HepG2 (cell line): ENCODE data around the gene UBXN2A. TPM values are rescaled to one million over a fixed set of nuclear protein-coding genes. Genes with fewer than 3 reads are reported as not detected.

Source experiments
- ATAC-seq: fragments of 200-7000 bp; cut with Tn5 transposase; 3 replicates; pipeline ENCODE4 v1.9.1; 2020; ENCODE audit warnings: mild to moderate bottlenecking, moderate library complexity
- BruUV-seq: library from RNA; stranded (reverse); fragments of 400-500 nt; replicated peaks from 2 replicates; lab custom pipeline; 2021; lab: Mats Ljungman, UMichigan
- CTCF ChIA-PET: fragments of 300-600 bp; formaldehyde crosslinking; extraction: SDS; loops from one replicate; lab custom pipeline; 2021; ENCODE audit warnings: low total read pairs, inconsistent platforms, low intra/inter-chr PET ratio; lab: Yijun Ruan, JAX
- POLR2A ChIA-PET: fragments of 350-600 bp; sonication (Branson Sonifier 250); formaldehyde crosslinking; loops from one replicate; lab custom pipeline; 2020; ENCODE audit warnings: antibody characterized with exemption, inconsistent platforms; lab: Yijun Ruan, JAX
- DNase-seq: peaks from one replicate; pipeline ENCODE4 v3.0.0-alpha.2; 2015; ENCODE audit warnings: low spot score
- FAIRE-seq: peaks from 3 replicates; lab custom pipeline; 2011; peaks lifted over from hg19 to GRCh38; lab: Jason Lieb, UNC
- H2AFZ ChIP-seq: one replicate; pipeline ENCODE4 v1.6.1; 2011; ENCODE audit warnings: low read length, inconsistent platforms
- H3K27ac ChIP-seq: fragments of 300-600 bp; 3 replicates; pipeline ENCODE4 v1.8.0; 2011; ENCODE audit warnings: mixed run types, mild to moderate bottlenecking, mixed read lengths, low read length, inconsistent platforms; ENCODE audit not compliant: insufficient read depth; ENCODE audit errors: extremely low read length
- H3K27me3 ChIP-seq, 2 experiments: fragments of 200-600 bp in 1 of 2; 2 replicates in 1 of 2; 3 replicates in 1 of 2; pipeline versions ENCODE4 v1.6.0 to v1.8.0; 2011; ENCODE audit warnings: low read length in 2 of 2, mild to moderate bottlenecking in 2 of 2, moderate library complexity in 2 of 2, inconsistent platforms in 1 of 2; ENCODE audit not compliant: insufficient read depth in 2 of 2, control insufficient read depth in 1 of 2
- H3K36me3 ChIP-seq, 2 experiments: fragments of 200-600 bp in 1 of 2; replicated peaks in 1 of 2; 2 replicates in 1 of 2; 3 replicates in 1 of 2; pipeline versions ENCODE4 v1.5.1 to v1.8.0; 2011; ENCODE audit warnings: low read length in 2 of 2, inconsistent platforms in 1 of 2; ENCODE audit not compliant: insufficient read depth in 2 of 2, control insufficient read depth in 1 of 2
- H3K4me1 ChIP-seq: 2 replicates; pipeline ENCODE4 v1.5.1; 2012; ENCODE audit warnings: low read length, inconsistent platforms; ENCODE audit not compliant: insufficient read depth
- H3K4me2 ChIP-seq: 2 replicates; pipeline ENCODE4 v1.6.0; 2011; ENCODE audit warnings: low read depth, low read length, inconsistent platforms
- H3K4me3 ChIP-seq, 3 experiments: fragments of 200-600 bp in 1 of 3; sonication (generic), shearing (Covaris generic) in 1 of 3; replicated peaks in 1 of 3; 2 replicates each; pipeline ENCODE4 v1.5.1; 2011 to 2016; ENCODE audit warnings: low read length in 3 of 3, inconsistent platforms in 2 of 3, low read depth in 2 of 3, mild to moderate bottlenecking in 2 of 3, control low read depth in 1 of 3, mixed read lengths in 1 of 3; ENCODE audit not compliant: insufficient read depth in 1 of 3
- H3K79me2 ChIP-seq: one replicate; pipeline ENCODE4 v1.6.1; 2011; ENCODE audit warnings: low read length, inconsistent platforms; ENCODE audit not compliant: insufficient read depth
- H3K9ac ChIP-seq: 2 replicates; pipeline ENCODE4 v1.6.0; 2011; ENCODE audit warnings: mild to moderate bottlenecking, low read depth, low read length, inconsistent platforms; ENCODE audit not compliant: insufficient read depth
- H3K9me3 ChIP-seq: 2 replicates; pipeline ENCODE4 v1.5.1; 2012; ENCODE audit warnings: mild to moderate bottlenecking, low read length
- H4K20me1 ChIP-seq: 2 replicates; pipeline ENCODE4 v1.6.0; 2011; ENCODE audit warnings: inconsistent platforms, mild to moderate bottlenecking, low read length, moderate library complexity; ENCODE audit not compliant: insufficient read depth
- DZIP1 ChIP-seq: sonication (generic); formaldehyde crosslinking; IDR thresholded peaks from 2 replicates; pipeline ENCODE4 v1.5.0; 2020; ENCODE audit warnings: mild to moderate bottlenecking, missing genetic modification reagents
- GLMP ChIP-seq: sonication (generic); formaldehyde crosslinking; IDR thresholded peaks from 2 replicates; pipeline ENCODE4 v1.9.0; 2021; ENCODE audit warnings: missing genetic modification reagents, mild to moderate bottlenecking, borderline replicate concordance
- PHF5A ChIP-seq: IDR thresholded peaks from one replicate; pipeline ENCODE4 v1.6.1; 2018; ENCODE audit warnings: low read depth, missing genetic modification reagents; ENCODE audit not compliant: unreplicated experiment
- SIN3A ChIP-seq: IDR thresholded peaks from 2 replicates; pipeline ENCODE4 v1.6.1; 2011; ENCODE audit warnings: low read depth, mild to moderate bottlenecking, control low read depth, low read length, borderline replicate concordance
- SRF ChIP-seq: IDR thresholded peaks from 2 replicates; pipeline ENCODE4 v1.6.1; 2011; ENCODE audit warnings: mild to moderate bottlenecking, low read depth, low read length, moderate library complexity
- TARDBP ChIP-seq: sonication (generic); formaldehyde crosslinking; IDR thresholded peaks from 2 replicates; pipeline ENCODE4 v1.8.0; 2022; ENCODE audit warnings: mild to moderate bottlenecking, missing genetic modification reagents
- TRAFD1 ChIP-seq: sonication (generic); formaldehyde crosslinking; IDR thresholded peaks from 2 replicates; pipeline ENCODE4 v1.5.1; 2020; ENCODE audit warnings: missing genetic modification reagents, mild to moderate bottlenecking, borderline replicate concordance
- ZFP82 ChIP-seq: sonication (generic); formaldehyde crosslinking; IDR thresholded peaks from 2 replicates; pipeline ENCODE4 v1.5.1; 2020; ENCODE audit warnings: mild to moderate bottlenecking, missing genetic modification reagents, borderline replicate concordance
- ZNF609 ChIP-seq: sonication (generic); formaldehyde crosslinking; IDR thresholded peaks from 2 replicates; pipeline ENCODE4 v1.4.0; 2020; ENCODE audit warnings: mild to moderate bottlenecking, missing genetic modification reagents, borderline replicate concordance
- ZNF724P ChIP-seq: sonication (generic); formaldehyde crosslinking; IDR thresholded peaks from 2 replicates; pipeline ENCODE4 v1.8.0; 2022; ENCODE audit warnings: missing genetic modification reagents, borderline replicate concordance
- WGBS: methylation state at CpG from one replicate; pipeline ENCODE4 v1.1.6; 2017; ENCODE audit warnings: low lambda C conversion rate; 5-methylcytosine and 5-hydroxymethylcytosine counted together
- in situ Hi-C: cut with HindIII; loops from 2 replicates; pipeline ENCODE4 v1.10.0; 2017; ENCODE audit warnings: low pct_unique_long_range_greater_than_20kb; ENCODE audit not compliant: extremely low pct_ligation_motif_present
- intact Hi-C: fragments of 100-400 bp; cut with micrococcal nuclease; formaldehyde crosslinking; loops from one replicate; pipeline ENCODE4 v1.10.0; 2022; ENCODE audit not compliant: unreplicated experiment
- polyA plus RNA-seq, 8 experiments: library from polyadenylated mRNA; depleted of rRNA in 3 of 8; stranded (reverse) in 7 of 8; unstranded in 1 of 8; fragments of >200 nt; fragmentation: Illumina TruSeq in 4 of 8; extraction: Trizol in 4 of 8; gene quantifications; 2 replicates each; pipeline versions ENCODE4 v1.2.1 to v1.2.3, GENCODE V29; 2011 to 2016; ENCODE audit warnings: low read depth in 4 of 8, missing spikeins in 1 of 8, mixed read lengths in 1 of 8; ENCODE audit not compliant: insufficient read depth in 1 of 8
- total RNA-seq, 5 experiments: library from RNA; depleted of rRNA; stranded (reverse); fragments of >200 nt; fragmentation: Illumina TruSeq; extraction: Trizol; gene quantifications; 2 replicates each; pipeline ENCODE4 v1.2.3, GENCODE V29; 2016; ENCODE audit warnings: low read depth in 1 of 5

Gene UBXN2A
- total and polyA plus RNA-seq, 2 of the 13 experiments (the other 11 are each of a cell fraction or from before 2014, with no cell fraction given) = 8.3 to 20.9 TPM

- TF ChIP-seq DZIP1 (CRISPR knock-in tag) = no peak
- TF ChIP-seq, all 625 proteins: peak for 0
Measured at GRCh38 chr2:24018241-24018640, 78.0 kb downstream of the UBXN2A start (continued).

- Histone ChIP-seq H3K4me1 (peaks cover 60% of the 10 kb centered on the region), H3K27ac (no peak overlapping the region), H3K4me3 (no peak overlapping the region), H3K36me3 (peaks cover 1 to 5% of the 10 kb centered on the region in 2 experiments; a peak in 2 of 5 replicates), H2AFZ (no peak overlapping the region), H3K27me3 (no peaks in the 10 kb centered on the region), H3K79me2 (no peaks in the 10 kb centered on the region), H3K9ac (no peak overlapping the region), H3K9me3 (no peaks in the 10 kb centered on the region), H4K20me1 (no peaks in the 10 kb centered on the region), H3K4me2 (no peak overlapping the region)
- 87% methylated on average over 5 of the region's 5 CpGs for WGBS
- intact Hi-C loops (no loop called here), in situ Hi-C loops (loop anchor here (5.0 to 10.0 kb wide), 2 partner anchors 43 to 145 kb away; no protein-coding TSS in a partner anchor)
- no peak for ATAC-seq
- ChIA-PET POLR2A (interaction anchor here (1.2 kb wide), 1 partner anchor 64 kb away, joined by 4 read pairs; no protein-coding TSS in a partner anchor), CTCF (no interaction called here)
- no peak for FAIRE-seq
- no peak for DNase-seq
- no TSS peak for BruUV-seq
- no peak for TF ChIP-seq SRF
- TF ChIP-seq PHF5A (CRISPR knock-in tag) = no peak
- TF ChIP-seq ZFP82 (CRISPR knock-in tag) = no peak
- no peak for TF ChIP-seq TRAFD1
- TF ChIP-seq GLMP = no peak
- no peak for TF ChIP-seq ZNF724P
- no peak for TF ChIP-seq SIN3A
- TF ChIP-seq ZNF609 = no peak
- TF ChIP-seq TARDBP (CRISPR knock-in tag) = no peak
Measured at GRCh38 chr2:24019729-24020128, 79.5 kb downstream of the UBXN2A start.
